HepG2 (cell line): ENCODE results near the gene RNASE8. TPM values are rescaled to one million over a fixed set of nuclear protein-coding genes. Genes with fewer than 3 reads are reported as not detected.

Source experiments
- PHF20 ChIP-seq: sonication (generic); formaldehyde crosslinking; IDR thresholded peaks from 2 replicates; pipeline ENCODE4 v1.5.0; 2020; ENCODE audit warnings: mild to moderate bottlenecking, missing genetic modification reagents
- RXRA ChIP-seq: sonication (generic); formaldehyde crosslinking; IDR thresholded peaks from 2 replicates; pipeline ENCODE4 v1.5.1; 2020; ENCODE audit warnings: missing genetic modification reagents
- SIX1 ChIP-seq: sonication (generic); formaldehyde crosslinking; IDR thresholded peaks from 2 replicates; pipeline ENCODE4 v1.4.0; 2020; ENCODE audit warnings: missing genetic modification reagents, borderline replicate concordance
- THAP11 ChIP-seq: IDR thresholded peaks from 2 replicates; pipeline ENCODE4 v1.6.1; 2016; ENCODE audit warnings: missing biosample characterization, missing genetic modification reagents
- TRIM24 ChIP-seq: sonication (generic); formaldehyde crosslinking; IDR thresholded peaks from 2 replicates; pipeline ENCODE4 v1.8.0; 2022; ENCODE audit warnings: mild to moderate bottlenecking, missing genetic modification reagents
- ZFP36L2 ChIP-seq: sonication (generic); formaldehyde crosslinking; IDR thresholded peaks from 2 replicates; pipeline ENCODE4 v1.4.0; 2020; ENCODE audit warnings: missing genetic modification reagents
- ZMYM3 ChIP-seq: sonication (generic); formaldehyde crosslinking; IDR thresholded peaks from 2 replicates; pipeline ENCODE4 v1.5.1; 2020; ENCODE audit warnings: mild to moderate bottlenecking, missing genetic modification reagents
- ZNF235 ChIP-seq: sonication (generic); formaldehyde crosslinking; IDR thresholded peaks from 2 replicates; pipeline ENCODE4 v1.8.1; 2023; ENCODE audit warnings: mild to moderate bottlenecking, missing genetic modification reagents, borderline replicate concordance
- ZNF281 ChIP-seq: sonication (generic); formaldehyde crosslinking; IDR thresholded peaks from 2 replicates; pipeline ENCODE4 v1.4.0; 2020; ENCODE audit warnings: missing genetic modification reagents, borderline replicate concordance
- ZNF343 ChIP-seq: sonication (generic); formaldehyde crosslinking; IDR thresholded peaks from 2 replicates; pipeline ENCODE4 v1.4.0; 2020; ENCODE audit warnings: mild to moderate bottlenecking, missing genetic modification reagents
- ZNF543 ChIP-seq: sonication (generic); formaldehyde crosslinking; IDR thresholded peaks from 2 replicates; pipeline ENCODE4 v1.4.0; 2020; ENCODE audit warnings: mild to moderate bottlenecking, missing genetic modification reagents
- ZNF546 ChIP-seq: sonication (generic); formaldehyde crosslinking; conservative IDR thresholded peaks from 2 replicates; pipeline ENCODE4 v1.8.1; 2023; ENCODE audit warnings: mild to moderate bottlenecking, missing genetic modification reagents
- ZNF567 ChIP-seq: sonication (generic); formaldehyde crosslinking; IDR thresholded peaks from 2 replicates; pipeline ENCODE4 v1.8.1; 2023; ENCODE audit warnings: mild to moderate bottlenecking, missing genetic modification reagents, borderline replicate concordance
- ZNF709 ChIP-seq: sonication (generic); formaldehyde crosslinking; IDR thresholded peaks from 2 replicates; pipeline ENCODE4 v1.5.0; 2020; ENCODE audit warnings: mild to moderate bottlenecking, missing genetic modification reagents
- ZNF724P ChIP-seq: sonication (generic); formaldehyde crosslinking; IDR thresholded peaks from 2 replicates; pipeline ENCODE4 v1.8.0; 2022; ENCODE audit warnings: missing genetic modification reagents, borderline replicate concordance
- ZNF740 ChIP-seq: sonication (generic); formaldehyde crosslinking; IDR thresholded peaks from 2 replicates; pipeline ENCODE4 v1.4.0; 2020; ENCODE audit warnings: missing genetic modification reagents
- ZNF879 ChIP-seq: sonication (generic); formaldehyde crosslinking; IDR thresholded peaks from 2 replicates; pipeline ENCODE4 v1.8.1; 2023; ENCODE audit warnings: missing genetic modification reagents
- ZSCAN20 ChIP-seq: sonication (generic); formaldehyde crosslinking; IDR thresholded peaks from 2 replicates; pipeline ENCODE4 v1.4.0; 2020; ENCODE audit warnings: missing genetic modification reagents, mild to moderate bottlenecking, borderline replicate concordance
- ZUFSP ChIP-seq: sonication (generic); formaldehyde crosslinking; IDR thresholded peaks from 2 replicates; pipeline ENCODE4 v1.9.0; 2021; ENCODE audit warnings: missing genetic modification reagents, mild to moderate bottlenecking, borderline replicate concordance
- polyA plus RNA-seq, 8 experiments: library from polyadenylated mRNA; depleted of rRNA in 3 of 8; stranded (reverse) in 7 of 8; unstranded in 1 of 8; fragments of >200 nt; fragmentation: Illumina TruSeq in 4 of 8; extraction: Trizol in 4 of 8; gene quantifications; 2 replicates each; pipeline versions ENCODE4 v1.2.1 to v1.2.3, GENCODE V29; 2011 to 2016; ENCODE audit warnings: low read depth in 4 of 8, missing spikeins in 1 of 8, mixed read lengths in 1 of 8; ENCODE audit not compliant: insufficient read depth in 1 of 8
- total RNA-seq, 5 experiments: library from RNA; depleted of rRNA; stranded (reverse); fragments of >200 nt; fragmentation: Illumina TruSeq; extraction: Trizol; gene quantifications; 2 replicates each; pipeline ENCODE4 v1.2.3, GENCODE V29; 2016; ENCODE audit warnings: low read depth in 1 of 5

RNASE8 gene
- total and polyA plus RNA-seq, 2 of the 13 experiments (the other 11 are each of a cell fraction or from before 2014, with no cell fraction given): not detected

- TF ChIP-seq ZNF281: peak; percentile 53; the same call in 1 of the 2 replicates
- TF ChIP-seq ZNF740 (CRISPR knock-in tag): peak; percentile 63; the same call in 1 of the 2 replicates
- TF ChIP-seq ZSCAN20 (CRISPR knock-in tag): peak; percentile 65
- peak; percentile 78 for TF ChIP-seq ZMYM3 (CRISPR knock-in tag)
- TF ChIP-seq ZNF709: peak; percentile 91; the same call in 1 of the 2 replicates
- peak; percentile 58 for TF ChIP-seq ZNF343
- no peak for TF ChIP-seq ZNF567 (CRISPR knock-in tag)
- TF ChIP-seq ZFP36L2 (CRISPR knock-in tag): no peak
- TF ChIP-seq SIX1 (CRISPR knock-in tag): no peak
- no peak for TF ChIP-seq ZNF879 (CRISPR knock-in tag)
- no peak for TF ChIP-seq TRIM24
- TF ChIP-seq ZNF543 (CRISPR knock-in tag): 0 out of 2 replicates have a peak, but pooled peaks have one; percentile 22
- TF ChIP-seq PHF20 (CRISPR knock-in tag): 0 out of 2 replicates have a peak, but pooled peaks have one; percentile 60
- no peak for TF ChIP-seq ZNF546 (CRISPR knock-in tag)
- peak; percentile 58; the same call in 1 of the 2 replicates for TF ChIP-seq RXRA (CRISPR knock-in tag)
- no peak for TF ChIP-seq ZUFSP (CRISPR knock-in tag)
- peak; percentile 53; the same call in 1 of the 2 replicates for TF ChIP-seq ZNF724P (CRISPR knock-in tag)
- peak; percentile 79 for TF ChIP-seq THAP11 (CRISPR knock-in tag)
- no peak for TF ChIP-seq ZNF235 (CRISPR knock-in tag)
These were observed 2.0 kb upstream of the RNASE8 start (continued) for GRCh38 chr14:21055432-21056117.
